K562 (cell line): ENCODE data around the gene FKBP3. TPM values are rescaled to one million over a fixed set of nuclear protein-coding genes. Genes with fewer than 3 reads are reported as not detected.

Source experiments
- ATAC-seq: fragments of 200-7000 bp; cut with Tn5 transposase; 3 replicates; pipeline ENCODE4 v1.9.1; 2020; ENCODE audit warnings: moderate library complexity
- BruUV-seq: library from RNA; stranded (reverse); fragments of 400-500 nt; replicated peaks from 2 replicates; lab custom pipeline; 2021; lab: Mats Ljungman, UMichigan
- CTCF ChIA-PET: fragments of 300-600 bp; formaldehyde crosslinking; extraction: SDS; loops from one replicate; lab custom pipeline; 2021; ENCODE audit warnings: low intra/inter-chr PET ratio; lab: Yijun Ruan, JAX
- POLR2A ChIA-PET: fragments of 300-600, 350-650 bp; sonication (Branson Sonifier 250); formaldehyde crosslinking; extraction: SDS; loops from one replicate; lab custom pipeline; 2021; ENCODE audit warnings: antibody characterized with exemption, inconsistent platforms; lab: Yijun Ruan, JAX
- DNase-seq, 4 experiments: peaks; one replicate each; pipeline versions ENCODE4 v3.0.0 to v3.0.0-alpha.2; 2011 to 2018; ENCODE audit warnings: low spot score in 3 of 4, mixed read lengths in 3 of 4; ENCODE audit errors: extremely low read depth in 1 of 4
- FAIRE-seq: peaks from 2 replicates; lab custom pipeline; 2011; peaks lifted over from hg19 to GRCh38; lab: Jason Lieb, UNC
- H2AFZ ChIP-seq: 2 replicates; pipeline ENCODE4 v1.6.0; 2011; ENCODE audit warnings: low read depth, low read length, control low read depth, inconsistent platforms
- H3K27ac ChIP-seq: fragments of 200-600 bp; 3 replicates; pipeline ENCODE4 v1.8.0; 2011; ENCODE audit warnings: low read depth, mild to moderate bottlenecking, control low read depth, inconsistent platforms, low read length, moderate library complexity, mixed read lengths; ENCODE audit errors: extremely low read depth
- H3K27me3 ChIP-seq, 2 experiments: fragments of 300-600 bp in 1 of 2; 2 replicates in 1 of 2; 3 replicates in 1 of 2; pipeline versions ENCODE4 v1.6.0 to v1.8.0; 2011; ENCODE audit warnings: inconsistent platforms in 2 of 2, low read length in 2 of 2, mild to moderate bottlenecking in 1 of 2, mixed read lengths in 1 of 2, moderate library complexity in 1 of 2; ENCODE audit not compliant: control insufficient read depth in 2 of 2, insufficient read depth in 2 of 2
- H3K36me3 ChIP-seq: fragments of 300-600 bp; 3 replicates; pipeline ENCODE4 v1.8.0; 2011; ENCODE audit warnings: mild to moderate bottlenecking, low read length, inconsistent platforms; ENCODE audit not compliant: control insufficient read depth, insufficient read depth
- H3K4me1 ChIP-seq, 2 experiments: fragments of 200-600 bp in 1 of 2; replicated peaks in 1 of 2; 2 replicates in 1 of 2; 3 replicates in 1 of 2; pipeline versions ENCODE4 v1.5.1 to v1.8.0; 2011; ENCODE audit warnings: inconsistent platforms in 2 of 2, low read length in 2 of 2, mild to moderate bottlenecking in 1 of 2, mixed read lengths in 1 of 2, moderate library complexity in 1 of 2; ENCODE audit not compliant: control insufficient read depth in 2 of 2, insufficient read depth in 2 of 2
- H3K4me2 ChIP-seq: 2 replicates; pipeline ENCODE4 v1.6.1; 2011; ENCODE audit warnings: low read length, control low read depth, inconsistent platforms, mixed read lengths; ENCODE audit not compliant: insufficient read depth
- H3K4me3 ChIP-seq: fragments of 200-600 bp; sonication (generic), shearing (Covaris generic); 2 replicates; pipeline ENCODE4 v1.5.1; 2016; ENCODE audit warnings: control low read depth, inconsistent platforms
- H3K79me2 ChIP-seq: fragments of 200-600 bp; 3 replicates; pipeline ENCODE4 v1.8.0; 2011; ENCODE audit warnings: low read length, inconsistent platforms; ENCODE audit not compliant: control insufficient read depth, insufficient read depth
- H3K9ac ChIP-seq, 2 experiments: 2 replicates each; pipeline versions ENCODE4 v1.6.0 to v1.6.1; 2011; ENCODE audit warnings: low read depth in 2 of 2, low read length in 2 of 2, control low read depth in 1 of 2, inconsistent platforms in 1 of 2, mild to moderate bottlenecking in 1 of 2, mixed read lengths in 1 of 2; ENCODE audit not compliant: insufficient read depth in 1 of 2
- H3K9me1 ChIP-seq: one replicate; pipeline ENCODE4 v1.6.0; 2011; ENCODE audit warnings: inconsistent platforms, mild to moderate bottlenecking, low read length, moderate library complexity; ENCODE audit not compliant: control insufficient read depth, insufficient read depth
- H3K9me3 ChIP-seq: replicated peaks from 2 replicates; pipeline ENCODE4 v1.5.1; 2011; ENCODE audit warnings: low read depth, low read length, inconsistent platforms; ENCODE audit not compliant: control insufficient read depth, insufficient read depth
- H4K20me1 ChIP-seq: replicated peaks from 2 replicates; pipeline ENCODE4 v1.6.1; 2011; ENCODE audit warnings: low read length, inconsistent platforms, mixed read lengths; ENCODE audit not compliant: control insufficient read depth, insufficient read depth
- RB1 ChIP-seq: fragments of 450-650 bp; IDR thresholded peaks from 2 replicates; pipeline ENCODE4 v1.6.1; 2017; ENCODE audit warnings: low read depth, mild to moderate bottlenecking
- WGBS: fragments of 100-300 bp; shearing (Covaris generic); methylation state at CpG from one replicate; pipeline ENCODE4 v1.1.6; 2016; ENCODE audit warnings: low coverage, mixed read lengths; ENCODE audit not compliant: insufficient coverage; ENCODE audit errors: missing lambda C conversion rate; 5-methylcytosine and 5-hydroxymethylcytosine counted together
- in situ Hi-C: fragments of 300-500 bp; cut with MboI; formaldehyde crosslinking; loops from 4 replicates; pipeline ENCODE4 v1.15.0; 2018; ENCODE audit warnings: inconsistent platforms, mixed read lengths
- intact Hi-C: fragments of 100-400 bp; cut with micrococcal nuclease; formaldehyde crosslinking; loops from 2 replicates; pipeline ENCODE4 v1.14.2; 2022
- polyA plus RNA-seq, 8 experiments: library from polyadenylated mRNA; depleted of rRNA in 4 of 8; stranded (reverse) in 5 of 8; unstranded in 3 of 8; fragments of >200 nt; fragmentation: Nextera tagmentation in 2 of 8; fragmentation: Illumina TruSeq in 1 of 8; extraction: Ambion mirVana in 2 of 8; extraction: Trizol in 1 of 8; gene quantifications; 2 replicates each; pipeline versions ENCODE4 v1.2.1 to v1.2.3, GENCODE V29; 2011 to 2014; ENCODE audit warnings: inconsistent platforms in 1 of 8, missing spikeins in 1 of 8
- total RNA-seq, 7 experiments: library from RNA; depleted of rRNA in 6 of 7; stranded (reverse); fragments of >200 nt in 6 of 7; fragmentation: Illumina TruSeq in 2 of 7; extraction: Trizol in 2 of 7; gene quantifications; 2 replicates each; pipeline versions ENCODE4 v1.2.1 to v1.2.3, GENCODE V29; 2011 to 2021; ENCODE audit warnings: low replicate concordance in 1 of 7
- TF ChIP-seq, protein P1 (sequence below): fragments of 200-400 bp; formaldehyde crosslinking; IDR thresholded peaks from 2 replicates; pipeline ENCODE4 v1.6.1; 2017; ENCODE audit warnings: mild to moderate bottlenecking, low read depth, low read length, moderate library complexity
- TF ChIP-seq, protein P2 (sequence below), 2 experiments: IDR thresholded peaks in 1 of 2; conservative IDR thresholded peaks in 1 of 2; 2 replicates each; pipeline ENCODE4 v1.6.1; 2016; ENCODE audit warnings: low read depth in 2 of 2, mild to moderate bottlenecking in 1 of 2, missing compliant biosample characterization in 1 of 2, missing genetic modification characterization in 1 of 2, moderate library complexity in 1 of 2
- TF ChIP-seq, protein P3 (sequence below): fragments of 250-450 bp; sonication (Bioruptor Pico); IDR thresholded peaks from 2 replicates; pipeline ENCODE4 v1.4.0; 2020
- TF ChIP-seq, protein P4 (sequence below): fragments of 450-650 bp; IDR thresholded peaks from one replicate; pipeline ENCODE4 v1.6.1; 2018; ENCODE audit warnings: mild to moderate bottlenecking, moderate library complexity; ENCODE audit not compliant: partially characterized antibody

FKBP3 gene
- total and polyA plus RNA-seq, 9 of the 15 experiments (the other 6 are each of a cell fraction or from before 2014, with no cell fraction given) = 43.6 to 107 (median 65.2) TPM

DNA sequence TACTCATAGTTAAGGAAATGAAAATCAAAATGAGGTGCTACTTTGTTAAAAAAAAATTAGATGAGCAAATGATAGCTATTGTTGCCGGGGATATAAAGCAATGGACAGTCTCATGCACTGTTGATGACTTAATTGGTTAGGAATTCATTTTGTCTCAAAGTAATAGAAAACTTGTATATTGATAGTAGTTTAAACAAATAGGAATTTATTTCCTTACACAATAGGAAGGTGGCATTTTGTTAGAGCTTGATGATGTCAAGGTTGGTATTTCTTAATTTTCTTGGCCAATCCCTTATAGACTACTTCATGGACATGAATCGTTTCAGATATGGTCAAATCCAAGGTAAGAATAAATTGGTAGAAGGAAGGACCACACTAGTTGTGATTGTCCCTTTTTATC lies 42.6 kb downstream of the FKBP3 start:
- H2AFZ ChIP-seq = no peak overlapping the region
- ATAC-seq (no peak), DNase-seq (no peak), FAIRE-seq (no peak)
- no peaks in the 10 kb centered on the region for H3K9me1 ChIP-seq
- ChIA-PET CTCF (no interaction called here), POLR2A (no interaction called here)
- intact Hi-C loops = no loop called here
- peaks cover 33% of the 10 kb centered on the region for H3K36me3 ChIP-seq
- no peaks in the 10 kb centered on the region for H3K27me3 ChIP-seq
- H3K4me1 ChIP-seq = no peaks in the 10 kb centered on the region; a peak in 2 of 5 replicates
- in situ Hi-C loops = no loop called here
- H3K4me3 ChIP-seq = no peak overlapping the region
- H3K9me3 ChIP-seq = no peaks in the 10 kb centered on the region
- H3K4me2 ChIP-seq = no peak overlapping the region
- no peak overlapping the region for H3K27ac ChIP-seq
- peaks cover 84% of the 10 kb centered on the region for H3K79me2 ChIP-seq
- no TSS peak for BruUV-seq
- H3K9ac ChIP-seq = no peak overlapping the region
- H4K20me1 ChIP-seq = peaks cover 6% of the 10 kb centered on the region
- 96% methylated on average over 2 of the region's 2 CpGs for WGBS
- TF ChIP-seq, protein P1, sequence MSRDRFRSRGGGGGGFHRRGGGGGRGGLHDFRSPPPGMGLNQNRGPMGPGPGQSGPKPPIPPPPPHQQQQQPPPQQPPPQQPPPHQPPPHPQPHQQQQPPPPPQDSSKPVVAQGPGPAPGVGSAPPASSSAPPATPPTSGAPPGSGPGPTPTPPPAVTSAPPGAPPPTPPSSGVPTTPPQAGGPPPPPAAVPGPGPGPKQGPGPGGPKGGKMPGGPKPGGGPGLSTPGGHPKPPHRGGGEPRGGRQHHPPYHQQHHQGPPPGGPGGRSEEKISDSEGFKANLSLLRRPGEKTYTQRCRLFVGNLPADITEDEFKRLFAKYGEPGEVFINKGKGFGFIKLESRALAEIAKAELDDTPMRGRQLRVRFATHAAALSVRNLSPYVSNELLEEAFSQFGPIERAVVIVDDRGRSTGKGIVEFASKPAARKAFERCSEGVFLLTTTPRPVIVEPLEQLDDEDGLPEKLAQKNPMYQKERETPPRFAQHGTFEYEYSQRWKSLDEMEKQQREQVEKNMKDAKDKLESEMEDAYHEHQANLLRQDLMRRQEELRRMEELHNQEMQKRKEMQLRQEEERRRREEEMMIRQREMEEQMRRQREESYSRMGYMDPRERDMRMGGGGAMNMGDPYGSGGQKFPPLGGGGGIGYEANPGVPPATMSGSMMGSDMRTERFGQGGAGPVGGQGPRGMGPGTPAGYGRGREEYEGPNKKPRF = no peak
- TF ChIP-seq, protein P2, sequence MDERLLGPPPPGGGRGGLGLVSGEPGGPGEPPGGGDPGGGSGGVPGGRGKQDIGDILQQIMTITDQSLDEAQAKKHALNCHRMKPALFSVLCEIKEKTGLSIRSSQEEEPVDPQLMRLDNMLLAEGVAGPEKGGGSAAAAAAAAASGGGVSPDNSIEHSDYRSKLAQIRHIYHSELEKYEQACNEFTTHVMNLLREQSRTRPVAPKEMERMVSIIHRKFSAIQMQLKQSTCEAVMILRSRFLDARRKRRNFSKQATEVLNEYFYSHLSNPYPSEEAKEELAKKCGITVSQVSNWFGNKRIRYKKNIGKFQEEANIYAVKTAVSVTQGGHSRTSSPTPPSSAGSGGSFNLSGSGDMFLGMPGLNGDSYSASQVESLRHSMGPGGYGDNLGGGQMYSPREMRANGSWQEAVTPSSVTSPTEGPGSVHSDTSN (CRISPR knock-in tag; IDR thresholded peaks at IDR 0.05; ENCODE audit: low read depth) = no peak
- TF ChIP-seq, protein P2 (tag; conservative IDR thresholded peaks at IDR 0.05; ENCODE audit: low read depth) = no peak
- TF ChIP-seq RB1 = no peak
- TF ChIP-seq, protein P3, sequence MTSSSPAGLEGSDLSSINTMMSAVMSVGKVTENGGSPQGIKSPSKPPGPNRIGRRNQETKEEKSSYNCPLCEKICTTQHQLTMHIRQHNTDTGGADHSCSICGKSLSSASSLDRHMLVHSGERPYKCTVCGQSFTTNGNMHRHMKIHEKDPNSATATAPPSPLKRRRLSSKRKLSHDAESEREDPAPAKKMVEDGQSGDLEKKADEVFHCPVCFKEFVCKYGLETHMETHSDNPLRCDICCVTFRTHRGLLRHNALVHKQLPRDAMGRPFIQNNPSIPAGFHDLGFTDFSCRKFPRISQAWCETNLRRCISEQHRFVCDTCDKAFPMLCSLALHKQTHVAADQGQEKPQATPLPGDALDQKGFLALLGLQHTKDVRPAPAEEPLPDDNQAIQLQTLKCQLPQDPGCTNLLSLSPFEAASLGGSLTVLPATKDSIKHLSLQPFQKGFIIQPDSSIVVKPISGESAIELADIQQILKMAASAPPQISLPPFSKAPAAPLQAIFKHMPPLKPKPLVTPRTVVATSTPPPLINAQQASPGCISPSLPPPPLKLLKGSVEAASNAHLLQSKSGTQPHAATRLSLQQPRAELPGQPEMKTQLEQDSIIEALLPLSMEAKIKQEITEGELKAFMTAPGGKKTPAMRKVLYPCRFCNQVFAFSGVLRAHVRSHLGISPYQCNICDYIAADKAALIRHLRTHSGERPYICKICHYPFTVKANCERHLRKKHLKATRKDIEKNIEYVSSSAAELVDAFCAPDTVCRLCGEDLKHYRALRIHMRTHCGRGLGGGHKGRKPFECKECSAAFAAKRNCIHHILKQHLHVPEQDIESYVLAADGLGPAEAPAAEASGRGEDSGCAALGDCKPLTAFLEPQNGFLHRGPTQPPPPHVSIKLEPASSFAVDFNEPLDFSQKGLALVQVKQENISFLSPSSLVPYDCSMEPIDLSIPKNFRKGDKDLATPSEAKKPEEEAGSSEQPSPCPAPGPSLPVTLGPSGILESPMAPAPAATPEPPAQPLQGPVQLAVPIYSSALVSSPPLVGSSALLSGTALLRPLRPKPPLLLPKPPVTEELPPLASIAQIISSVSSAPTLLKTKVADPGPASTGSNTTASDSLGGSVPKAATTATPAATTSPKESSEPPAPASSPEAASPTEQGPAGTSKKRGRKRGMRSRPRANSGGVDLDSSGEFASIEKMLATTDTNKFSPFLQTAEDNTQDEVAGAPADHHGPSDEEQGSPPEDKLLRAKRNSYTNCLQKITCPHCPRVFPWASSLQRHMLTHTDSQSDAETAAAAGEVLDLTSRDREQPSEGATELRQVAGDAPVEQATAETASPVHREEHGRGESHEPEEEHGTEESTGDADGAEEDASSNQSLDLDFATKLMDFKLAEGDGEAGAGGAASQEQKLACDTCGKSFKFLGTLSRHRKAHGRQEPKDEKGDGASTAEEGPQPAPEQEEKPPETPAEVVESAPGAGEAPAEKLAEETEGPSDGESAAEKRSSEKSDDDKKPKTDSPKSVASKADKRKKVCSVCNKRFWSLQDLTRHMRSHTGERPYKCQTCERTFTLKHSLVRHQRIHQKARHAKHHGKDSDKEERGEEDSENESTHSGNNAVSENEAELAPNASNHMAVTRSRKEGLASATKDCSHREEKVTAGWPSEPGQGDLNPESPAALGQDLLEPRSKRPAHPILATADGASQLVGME (CRISPR knock-in tag) = no peak
- TF ChIP-seq, protein P4, sequence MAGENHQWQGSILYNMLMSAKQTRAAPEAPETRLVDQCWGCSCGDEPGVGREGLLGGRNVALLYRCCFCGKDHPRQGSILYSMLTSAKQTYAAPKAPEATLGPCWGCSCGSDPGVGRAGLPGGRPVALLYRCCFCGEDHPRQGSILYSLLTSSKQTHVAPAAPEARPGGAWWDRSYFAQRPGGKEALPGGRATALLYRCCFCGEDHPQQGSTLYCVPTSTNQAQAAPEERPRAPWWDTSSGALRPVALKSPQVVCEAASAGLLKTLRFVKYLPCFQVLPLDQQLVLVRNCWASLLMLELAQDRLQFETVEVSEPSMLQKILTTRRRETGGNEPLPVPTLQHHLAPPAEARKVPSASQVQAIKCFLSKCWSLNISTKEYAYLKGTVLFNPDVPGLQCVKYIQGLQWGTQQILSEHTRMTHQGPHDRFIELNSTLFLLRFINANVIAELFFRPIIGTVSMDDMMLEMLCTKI = no peak
